Bronchus fibroblast of lung (primary cell): ENCODE results near the gene SPRY1. TPM values are rescaled to one million over a fixed set of nuclear protein-coding genes. Genes with fewer than 3 reads are reported as not detected.

ENCODE experiments used
- total RNA-seq: library from RNA; depleted of rRNA; stranded (reverse); fragments of >200 nt; gene quantifications from 2 replicates; pipeline ENCODE4 v1.2.3, GENCODE V29; 2015

The SPRY1 gene
- total RNA-seq: 6.6 and 8.0 TPM in 2 replicates

DNA sequence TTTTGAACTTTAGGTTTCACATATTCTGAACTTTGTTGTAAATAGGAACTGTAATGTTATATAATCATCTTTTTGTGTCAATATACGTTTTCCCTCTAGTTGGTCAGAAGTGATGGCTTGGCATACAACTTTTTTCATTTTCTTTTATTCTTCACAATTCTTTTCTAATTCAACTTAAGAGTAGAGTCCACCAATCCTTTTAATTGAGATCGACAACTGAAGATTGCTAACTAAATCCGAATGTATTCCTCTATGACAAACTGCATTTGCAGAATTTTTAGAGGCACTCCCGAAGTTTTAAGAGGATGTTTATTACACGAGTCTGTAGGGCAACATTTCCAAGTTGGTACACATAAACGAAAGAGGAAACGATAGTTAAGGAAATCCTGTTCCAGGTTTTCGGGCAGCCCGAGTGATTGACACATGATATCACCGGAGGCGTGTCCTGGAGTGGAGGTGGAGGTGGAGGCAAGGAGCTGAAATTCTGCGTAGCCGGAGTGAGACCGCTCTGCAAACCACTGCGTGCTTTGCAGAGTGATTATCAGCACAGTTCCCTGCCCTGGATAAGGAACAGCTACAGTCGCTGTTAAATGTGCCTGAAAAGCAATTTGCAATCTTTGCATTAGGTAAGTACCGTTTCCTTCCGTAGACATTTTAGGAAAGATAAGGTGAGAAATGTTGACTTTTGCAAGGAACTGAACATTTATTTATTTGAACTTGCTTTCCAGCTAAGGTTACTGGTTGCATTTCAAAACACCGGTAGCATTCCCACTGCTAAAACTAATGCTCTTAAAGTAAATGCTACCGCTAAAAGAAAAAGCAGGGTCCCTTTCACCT, at the start of gene SPRY1:
Gene SPRY1 (plus strand): TSS at position 489 of the 837 bp plus-strand sequence. CDS start 4,797 bp downstream, outside the sequence.

